ENCODE results near the gene RAD51B. TPM values are rescaled to one million over a fixed set of nuclear protein-coding genes. Genes with fewer than 3 reads are reported as not detected.
A peak's percentile ranks its signal among the peaks of the same experiment; 100 is the strongest.

Gene RAD51B
- total RNA-seq, 1 experiment from 2014 or later, result 16.7 TPM

GRCh38 chr14:68656452-68656851 lies 836.9 kb downstream of the RAD51B start:
- no peak overlapping the region for H3K9ac ChIP-seq (ENCODE audit: extremely low read depth, insufficient read length, low read length)
- H2AFZ ChIP-seq (ENCODE audit: low read length), result no peak overlapping the region
- DNase-seq, result peak; percentile 20
- no peak overlapping the region for H4K91ac ChIP-seq (ENCODE audit: insufficient read length, low read depth, low read length)
- WGBS (ENCODE audit: extremely low coverage, insufficient read length, low lambda C conversion rate), result no CpG with 5 or more reads among the region's 8 CpGs
- no peak overlapping the region for H2BK120ac ChIP-seq (ENCODE audit: low read depth, low read length, poor library complexity, severe bottlenecking)
- no peak overlapping the region for H2AK5ac ChIP-seq (ENCODE audit: insufficient read length, low read length)
- Mint-ChIP-seq H3K4me3 (no peak overlapping the region), H3K27me3 (ENCODE audit: low read depth) (peaks cover 6% of the 10 kb centered on the region), H3K4me1 (peaks cover 14 to 23% of the 10 kb centered on the region in 2 experiments), H3K9me3 (no peaks in the 10 kb centered on the region), H3K36me3 (ENCODE audit: insufficient read depth in 1 of 3, low read depth in 3 of 3) (no peaks in the 10 kb centered on the region), H3K27ac (peak overlapping the region in 1 of 3 experiments; percentile 61; a peak in 1 of 7 replicates)
- H2BK15ac ChIP-seq (ENCODE audit: low read depth, low read length), result no peak overlapping the region
- no peak overlapping the region for H2BK12ac ChIP-seq (ENCODE audit: insufficient read length, low read depth, low read length)
- no peaks in the 10 kb centered on the region for H3K23me2 ChIP-seq (ENCODE audit: insufficient read length, low read depth, low read length, poor library complexity, severe bottlenecking)
- H3K79me1 ChIP-seq (ENCODE audit: insufficient read depth, low read depth, low read length, poor library complexity, severe bottlenecking), result no peaks in the 10 kb centered on the region
- H3K56ac ChIP-seq (ENCODE audit: insufficient read length, low read depth, low read length), result no peak overlapping the region
- H3K23ac ChIP-seq (ENCODE audit: insufficient read length, low read depth, low read length), result no peak overlapping the region
- TF ChIP-seq, protein P1, sequence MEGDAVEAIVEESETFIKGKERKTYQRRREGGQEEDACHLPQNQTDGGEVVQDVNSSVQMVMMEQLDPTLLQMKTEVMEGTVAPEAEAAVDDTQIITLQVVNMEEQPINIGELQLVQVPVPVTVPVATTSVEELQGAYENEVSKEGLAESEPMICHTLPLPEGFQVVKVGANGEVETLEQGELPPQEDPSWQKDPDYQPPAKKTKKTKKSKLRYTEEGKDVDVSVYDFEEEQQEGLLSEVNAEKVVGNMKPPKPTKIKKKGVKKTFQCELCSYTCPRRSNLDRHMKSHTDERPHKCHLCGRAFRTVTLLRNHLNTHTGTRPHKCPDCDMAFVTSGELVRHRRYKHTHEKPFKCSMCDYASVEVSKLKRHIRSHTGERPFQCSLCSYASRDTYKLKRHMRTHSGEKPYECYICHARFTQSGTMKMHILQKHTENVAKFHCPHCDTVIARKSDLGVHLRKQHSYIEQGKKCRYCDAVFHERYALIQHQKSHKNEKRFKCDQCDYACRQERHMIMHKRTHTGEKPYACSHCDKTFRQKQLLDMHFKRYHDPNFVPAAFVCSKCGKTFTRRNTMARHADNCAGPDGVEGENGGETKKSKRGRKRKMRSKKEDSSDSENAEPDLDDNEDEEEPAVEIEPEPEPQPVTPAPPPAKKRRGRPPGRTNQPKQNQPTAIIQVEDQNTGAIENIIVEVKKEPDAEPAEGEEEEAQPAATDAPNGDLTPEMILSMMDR (conservative IDR thresholded peaks at IDR 0.05), result no peak
- H3K79me2 ChIP-seq (ENCODE audit: insufficient read depth, low read length), result no peaks in the 10 kb centered on the region
- H3K27ac ChIP-seq (ENCODE audit: insufficient read length, low read depth, low read length), result no peak overlapping the region
- H3K4me1 ChIP-seq (ENCODE audit: insufficient read depth, low read length), result no peaks in the 10 kb centered on the region
- H3K4me2 ChIP-seq (ENCODE audit: insufficient read depth, insufficient read length, low read length), result no peak overlapping the region
- no peak overlapping the region for H3K18ac ChIP-seq (ENCODE audit: insufficient read length, low read depth, low read length)
- H3K27me3 ChIP-seq (ENCODE audit: insufficient read depth, low read length), result no peaks in the 10 kb centered on the region
- no peak overlapping the region for H3K4ac ChIP-seq (ENCODE audit: low read depth, low read length)
- H2BK5ac ChIP-seq (ENCODE audit: insufficient read length, low read length), result no peak overlapping the region
- no peak overlapping the region for H3T11ph ChIP-seq (ENCODE audit: low read length)
- no peak overlapping the region for H4K8ac ChIP-seq (replicated peaks; ENCODE audit: insufficient read length, low read depth, low read length)
- no peaks in the 10 kb centered on the region for H3K9me3 ChIP-seq (ENCODE audit: control insufficient read depth, low read depth, low read length)
- no peak overlapping the region for H4K5ac ChIP-seq (ENCODE audit: insufficient read length, low read depth, low read length)
- H3K14ac ChIP-seq (ENCODE audit: insufficient read depth, low read length), result no peak overlapping the region
- H2BK20ac ChIP-seq (ENCODE audit: low read depth, low read length, poor library complexity, severe bottlenecking), result no peak overlapping the region
- H4K20me1 ChIP-seq (ENCODE audit: control insufficient read depth, insufficient read depth, insufficient read length), result no peaks in the 10 kb centered on the region
